NCI-H526 treated with DMSO at 0.1 percent for 48 hours (cell line): Measurements from ENCODE around the gene PDE9A.

Experiments
- DNase-seq: peaks from one replicate; lab custom pipeline; 2025; lab: John Stamatoyannopoulos, UW

Gene PDE9A

GRCh38 chr21:42740405-42740909 is 87.0 kb downstream of the PDE9A start:
- DNase-seq: no peak

GRCh38 chr21:42741066-42741465 is 87.6 kb downstream of the PDE9A start:
- DNase-seq: no peak

- no peak for DNase-seq
Observed at GRCh38 chr21:42744520-42745445, 91.4 kb downstream of the PDE9A start.

- DNase-seq: no peak
Observed at GRCh38 chr21:42745511-42746239, 92.3 kb downstream of the PDE9A start.

- DNase-seq: no peak
Observed at GRCh38 chr21:42746240-42746592, 92.8 kb downstream of the PDE9A start.

- DNase-seq: no peak
Observed at GRCh38 chr21:42746593-42747275, 93.3 kb downstream of the PDE9A start.

GRCh38 chr21:42747276-42747701 is 93.9 kb downstream of the PDE9A start:
- no peak for DNase-seq

- no peak for DNase-seq
Observed at GRCh38 chr21:42747746-42748351, 94.4 kb downstream of the PDE9A start.

- no peak for DNase-seq
Observed at GRCh38 chr21:42748620-42749176, 95.3 kb downstream of the PDE9A start.

- DNase-seq: no peak
Observed at GRCh38 chr21:42750737-42751530, 97.5 kb downstream of the PDE9A start.

GRCh38 chr21:42751866-42752265 is 98.4 kb downstream of the PDE9A start:
- no peak for DNase-seq

- DNase-seq: no peak
Observed at GRCh38 chr21:42753804-42754203, 100.4 kb downstream of the PDE9A start.

- DNase-seq: no peak
Observed at GRCh38 chr21:42754270-42754933, 101.0 kb downstream of the PDE9A start.

GRCh38 chr21:42755031-42755665 is 101.7 kb downstream of the PDE9A start:
- DNase-seq: no peak

- DNase-seq: no peak
Observed at GRCh38 chr21:42755766-42756579, 102.6 kb downstream of the PDE9A start.

GRCh38 chr21:42756580-42757250 is 103.3 kb downstream of the PDE9A start:
- no peak for DNase-seq

GRCh38 chr21:42757422-42757821 is 104.0 kb downstream of the PDE9A start:
- no peak for DNase-seq
